K562 (cell line): ENCODE measurements around the gene BCAR1.

ENCODE experiments used
- CEBPZ ChIP-seq: fragments of 150-350 bp; IDR thresholded peaks from 2 replicates; pipeline ENCODE4 v1.6.1; 2014; ENCODE audit warnings: low read depth, mild to moderate bottlenecking, low read length, borderline replicate concordance
- CTCF ChIP-seq, 3 experiments: IDR thresholded peaks in 2 of 3; conservative IDR thresholded peaks in 1 of 3; 2 replicates each; pipeline ENCODE4 v1.5.1; 2011 to 2012; ENCODE audit warnings: low read length in 3 of 3, mild to moderate bottlenecking in 3 of 3, control low read depth in 2 of 3, improper control_type of control experiment in 1 of 3, inconsistent platforms in 1 of 3, low read depth in 1 of 3, mixed read lengths in 1 of 3, moderate library complexity in 1 of 3; ENCODE audit not compliant: insufficient read depth in 2 of 3
- EP300 ChIP-seq: IDR thresholded peaks from 2 replicates; pipeline ENCODE4 v1.6.1; 2012; ENCODE audit warnings: low read length, improper control_type of control experiment
- MTA1 ChIP-seq: fragments of 450-650 bp; IDR thresholded peaks from 2 replicates; pipeline ENCODE4 v1.6.1; 2017; ENCODE audit warnings: borderline replicate concordance
- MTF1 ChIP-seq: fragments of 250-450 bp; sonication (Bioruptor Pico); IDR thresholded peaks from 2 replicates; pipeline ENCODE4 v1.9.0; 2021; ENCODE audit warnings: moderate library complexity, mild to moderate bottlenecking, inconsistent platforms, borderline replicate concordance
- POLR2A ChIP-seq: fragments of 450-650 bp; conservative IDR thresholded peaks from 2 replicates; pipeline ENCODE4 v1.6.1; 2016
- POLR2AphosphoS5 ChIP-seq: IDR thresholded peaks from 2 replicates; pipeline ENCODE4 v1.6.1; 2011; ENCODE audit warnings: mild to moderate bottlenecking, low read depth, low read length, moderate library complexity; ENCODE audit not compliant: control insufficient read depth, insufficient read depth
- RAD21 ChIP-seq, 2 experiments: fragments of 250-450 bp in 1 of 2; fragments of 450-650 bp in 1 of 2; sonication (Bioruptor Pico) in 1 of 2; formaldehyde crosslinking in 1 of 2; IDR thresholded peaks in 1 of 2; conservative IDR thresholded peaks in 1 of 2; 2 replicates each; pipeline versions ENCODE4 v1.4.0 to v1.8.0; 2020 to 2022; ENCODE audit warnings: mild to moderate bottlenecking in 2 of 2, moderate library complexity in 1 of 2
- RBM22 ChIP-seq: fragments of 200-400 bp; formaldehyde crosslinking; IDR thresholded peaks from 2 replicates; pipeline ENCODE4 v1.6.1; 2018; ENCODE audit warnings: low read length, low read depth; ENCODE audit not compliant: poor library complexity, severe bottlenecking
- REST ChIP-seq, 2 experiments: fragments of 450-650 bp; formaldehyde crosslinking in 1 of 2; IDR thresholded peaks; 2 replicates each; pipeline versions ENCODE4 v1.4.0 to v1.6.1; 2014 to 2020; ENCODE audit warnings: mild to moderate bottlenecking in 2 of 2, borderline replicate concordance in 1 of 2, low read depth in 1 of 2
- SRF ChIP-seq, 2 experiments: fragments of 250-450, 450-650 bp in 1 of 2; sonication (Bioruptor Pico) in 1 of 2; sonication (generic) in 1 of 2; formaldehyde crosslinking; IDR thresholded peaks; 2 replicates each; pipeline versions ENCODE4 v1.5.0 to v1.5.1; 2020 to 2022; ENCODE audit warnings: mild to moderate bottlenecking in 1 of 2, missing genetic modification reagents in 1 of 2
- ZFP91 ChIP-seq: sonication (generic); formaldehyde crosslinking; IDR thresholded peaks from 2 replicates; pipeline ENCODE4 v1.8.0; 2022; ENCODE audit warnings: mild to moderate bottlenecking, missing genetic modification reagents
- ZZZ3 ChIP-seq: fragments of 450-650 bp; IDR thresholded peaks from 2 replicates; pipeline ENCODE4 v1.6.1; 2016; ENCODE audit warnings: antibody characterized with exemption, mild to moderate bottlenecking, moderate library complexity
- TF ChIP-seq, protein P1 (sequence below): fragments of 250-450 bp; sonication (Bioruptor Pico); IDR thresholded peaks from 2 replicates; pipeline ENCODE4 v1.4.0; 2020; ENCODE audit warnings: mild to moderate bottlenecking, moderate library complexity

GRCh38 chr16:75227361-75228142 lies 23.9 kb downstream of the BCAR1 start:
- TF ChIP-seq ZFP91 (CRISPR knock-in tag) (no peak), CTCF (IDR thresholded peaks at IDR 0.05 in 2 of 3, conservative IDR thresholded peaks at IDR 0.05 in 1 of 3; ENCODE audit: insufficient read depth in 2 of 3, low read depth in 1 of 3, low read length in 3 of 3) (no peak), POLR2AphosphoS5 (no peak), REST (IDR thresholded peaks at IDR 0.05; ENCODE audit: borderline replicate concordance) (no peak), REST (CRISPR knock-in tag; IDR thresholded peaks at IDR 0.05; ENCODE audit: low read depth) (no peak), CEBPZ (no peak), MTF1 (CRISPR knock-in tag) (no peak), MTA1 (no peak), EP300 (no peak), ZZZ3 (no peak), POLR2A (0 out of 2 replicates have a peak, but pooled peaks have one; percentile 26), RBM22 (no peak), SRF (CRISPR knock-in tag; IDR thresholded peaks at IDR 0.05) (no peak), RAD21 (CRISPR knock-in tag; conservative IDR thresholded peaks at IDR 0.05 in 1 of 2, IDR thresholded peaks at IDR 0.05 in 1 of 2) (no peak)
- TF ChIP-seq, protein P1, sequence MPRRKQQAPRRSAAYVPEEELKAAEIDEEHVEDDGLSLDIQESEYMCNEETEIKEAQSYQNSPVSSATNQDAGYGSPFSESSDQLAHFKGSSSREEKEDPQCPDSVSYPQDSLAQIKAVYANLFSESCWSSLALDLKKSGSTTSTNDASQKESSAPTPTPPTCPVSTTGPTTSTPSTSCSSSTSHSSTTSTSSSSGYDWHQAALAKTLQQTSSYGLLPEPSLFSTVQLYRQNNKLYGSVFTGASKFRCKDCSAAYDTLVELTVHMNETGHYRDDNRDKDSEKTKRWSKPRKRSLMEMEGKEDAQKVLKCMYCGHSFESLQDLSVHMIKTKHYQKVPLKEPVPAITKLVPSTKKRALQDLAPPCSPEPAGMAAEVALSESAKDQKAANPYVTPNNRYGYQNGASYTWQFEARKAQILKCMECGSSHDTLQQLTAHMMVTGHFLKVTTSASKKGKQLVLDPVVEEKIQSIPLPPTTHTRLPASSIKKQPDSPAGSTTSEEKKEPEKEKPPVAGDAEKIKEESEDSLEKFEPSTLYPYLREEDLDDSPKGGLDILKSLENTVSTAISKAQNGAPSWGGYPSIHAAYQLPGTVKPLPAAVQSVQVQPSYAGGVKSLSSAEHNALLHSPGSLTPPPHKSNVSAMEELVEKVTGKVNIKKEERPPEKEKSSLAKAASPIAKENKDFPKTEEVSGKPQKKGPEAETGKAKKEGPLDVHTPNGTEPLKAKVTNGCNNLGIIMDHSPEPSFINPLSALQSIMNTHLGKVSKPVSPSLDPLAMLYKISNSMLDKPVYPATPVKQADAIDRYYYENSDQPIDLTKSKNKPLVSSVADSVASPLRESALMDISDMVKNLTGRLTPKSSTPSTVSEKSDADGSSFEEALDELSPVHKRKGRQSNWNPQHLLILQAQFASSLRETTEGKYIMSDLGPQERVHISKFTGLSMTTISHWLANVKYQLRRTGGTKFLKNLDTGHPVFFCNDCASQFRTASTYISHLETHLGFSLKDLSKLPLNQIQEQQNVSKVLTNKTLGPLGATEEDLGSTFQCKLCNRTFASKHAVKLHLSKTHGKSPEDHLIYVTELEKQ (CRISPR knock-in tag) = no peak
